Measurements from ENCODE around the gene PARN. TPM values are rescaled to one million over a fixed set of nuclear protein-coding genes. Genes with fewer than 3 reads are reported as not detected.
A peak's percentile ranks its signal among the peaks of the same experiment; 100 is the strongest.
"Not testable (repeated sequence)": the region's sequence is repeated elsewhere in the genome, so short reads cannot be mapped to it uniquely, and the experiment has no call there.

The PARN gene
- total RNA-seq, 1 donor from 2014 or later, result 26.5 TPM

- no peaks in the 10 kb centered on the region for H3K36me3 Mint-ChIP-seq (ENCODE audit: low read depth)
- H3K4me3 Mint-ChIP-seq, result no peak overlapping the region
- TF ChIP-seq CTCF (conservative IDR thresholded peaks at IDR 0.05), result no peak
- H3K27me3 Mint-ChIP-seq (ENCODE audit: low read depth), result no peaks in the 10 kb centered on the region
- no peak for DNase-seq (ENCODE audit: low read depth, low spot score)
- H3K27ac Mint-ChIP-seq (ENCODE audit: unreplicated experiment), result peak overlapping the region; percentile 65
- no peaks in the 10 kb centered on the region for H3K9me3 Mint-ChIP-seq
- no peaks in the 10 kb centered on the region for H3K4me1 Mint-ChIP-seq
Observed at GRCh38 chr16:14446796-14447195, 183.3 kb downstream of the PARN start.

GRCh38 chr16:14445937-14446715 lies 183.9 kb downstream of the PARN start:
- no peak for DNase-seq (ENCODE audit: low read depth, low spot score)
- H3K27ac Mint-ChIP-seq (ENCODE audit: unreplicated experiment), result no peak overlapping the region
- no peak for TF ChIP-seq CTCF (conservative IDR thresholded peaks at IDR 0.05)
- H3K9me3 Mint-ChIP-seq, result no peaks in the 10 kb centered on the region
- no peaks in the 10 kb centered on the region for H3K4me1 Mint-ChIP-seq
- H3K4me3 Mint-ChIP-seq, result no peak overlapping the region
- H3K36me3 Mint-ChIP-seq (ENCODE audit: low read depth), result no peaks in the 10 kb centered on the region
- H3K27me3 Mint-ChIP-seq (ENCODE audit: low read depth), result no peaks in the 10 kb centered on the region

- no peaks in the 10 kb centered on the region for H3K36me3 Mint-ChIP-seq (ENCODE audit: low read depth)
- H3K4me3 Mint-ChIP-seq, result no peak overlapping the region
- H3K27me3 Mint-ChIP-seq (ENCODE audit: low read depth), result no peaks in the 10 kb centered on the region
- H3K27ac Mint-ChIP-seq (ENCODE audit: unreplicated experiment), result peak overlapping the region; percentile 78
- no peaks in the 10 kb centered on the region for H3K4me1 Mint-ChIP-seq
- TF ChIP-seq CTCF (conservative IDR thresholded peaks at IDR 0.05), result no peak
- no peaks in the 10 kb centered on the region for H3K9me3 Mint-ChIP-seq
- DNase-seq (ENCODE audit: low read depth, low spot score), result no peak
Observed at GRCh38 chr16:14444979-14445810, 184.9 kb downstream of the PARN start.

GRCh38 chr16:14441533-14441932 lies 188.5 kb downstream of the PARN start:
- H3K36me3 Mint-ChIP-seq (ENCODE audit: low read depth); H3K27ac Mint-ChIP-seq (ENCODE audit: unreplicated experiment): not testable (repeated sequence)

GRCh38 chr16:14438256-14438655 lies 191.8 kb downstream of the PARN start:
- Mint-ChIP-seq H3K4me1 (peaks cover 8% of the 10 kb centered on the region), H3K4me3 (no peak overlapping the region), H3K36me3 (ENCODE audit: low read depth) (peaks cover 2% of the 10 kb centered on the region), H3K27me3 (ENCODE audit: low read depth) (no peaks in the 10 kb centered on the region), H3K27ac (ENCODE audit: unreplicated experiment) (no peak overlapping the region), H3K9me3 (no peaks in the 10 kb centered on the region)
- no peak for TF ChIP-seq CTCF (conservative IDR thresholded peaks at IDR 0.05)
- DNase-seq (ENCODE audit: low read depth, low spot score), result no peak

More at GRCh38 chr16:14441533-14441932, 188.5 kb downstream of the PARN start:
- not testable (repeated sequence) for H3K4me1 Mint-ChIP-seq; H3K27me3 Mint-ChIP-seq (ENCODE audit: low read depth); DNase-seq (ENCODE audit: low read depth, low spot score); H3K4me3 Mint-ChIP-seq; H3K9me3 Mint-ChIP-seq

- Mint-ChIP-seq H3K4me1 (peaks cover 8% of the 10 kb centered on the region), H3K27me3 (ENCODE audit: low read depth) (no peaks in the 10 kb centered on the region), H3K36me3 (ENCODE audit: low read depth) (peaks cover 4% of the 10 kb centered on the region), H3K4me3 (no peak overlapping the region), H3K9me3 (no peaks in the 10 kb centered on the region), H3K27ac (ENCODE audit: unreplicated experiment) (no peak overlapping the region)
- TF ChIP-seq CTCF (conservative IDR thresholded peaks at IDR 0.05), result no peak
- no peak for DNase-seq (ENCODE audit: low read depth, low spot score)
Observed at GRCh38 chr16:14437426-14437825, 192.6 kb downstream of the PARN start.

All from neural crest cell (in vitro differentiated cells).